Activated naive CD4-positive, alpha-beta T cell treated with anti-CD3 and anti-CD28 coated beads, Interleukin-2, amount 50 U/mL, for 24 hours (primary cell): ENCODE measurements around the gene LPAR2.
A peak's percentile ranks its signal among the peaks of the same experiment; 100 is the strongest.
"Not testable (repeated sequence)": the region's sequence is repeated elsewhere in the genome, so short reads cannot be mapped to it uniquely, and the experiment has no call there.

ENCODE experiments used
- H3K27ac Mint-ChIP-seq: one replicate; pipeline ENCODE4 v1.8.0; 2021; ENCODE audit warnings: mild to moderate bottlenecking, mixed read lengths
- H3K27me3 Mint-ChIP-seq: one replicate; pipeline ENCODE4 v1.8.0; 2021; ENCODE audit warnings: mixed read lengths
- H3K36me3 Mint-ChIP-seq: one replicate; pipeline ENCODE4 v1.8.0; 2021; ENCODE audit warnings: mixed read lengths
- H3K4me1 Mint-ChIP-seq: one replicate; pipeline ENCODE4 v1.8.0; 2021; ENCODE audit warnings: mixed read lengths
- H3K4me3 Mint-ChIP-seq: one replicate; pipeline ENCODE4 v1.8.0; 2021; ENCODE audit warnings: mild to moderate bottlenecking, mixed read lengths
- H3K9me3 Mint-ChIP-seq: one replicate; pipeline ENCODE4 v1.8.0; 2021; ENCODE audit warnings: mixed read lengths

The LPAR2 gene

GRCh38 chr19:19627621-19628500 lies at the start of gene LPAR2:
TSS of gene LPAR2 (minus strand) at chr19:19628220. CDS start at chr19:19627275, 945 bp downstream.
- Mint-ChIP-seq H3K36me3 (peaks cover 6% of the 10 kb centered on the region), H3K27me3 (no peaks in the 10 kb centered on the region), H3K4me1 (peaks cover 23% of the 10 kb centered on the region), H3K9me3 (no peaks in the 10 kb centered on the region), H3K27ac (peak within 1 kb of the TSS; percentile 97), H3K4me3 (peak within 1 kb of the TSS; percentile 89)

GRCh38 chr19:19677579-19677978 lies 49.6 kb upstream of the LPAR2 start:
- Mint-ChIP-seq H3K9me3 (peaks cover 6% of the 10 kb centered on the region), H3K27ac (no peak overlapping the region), H3K4me3 (peak overlapping the region; percentile 52), H3K4me1 (peaks cover 22% of the 10 kb centered on the region), H3K36me3 (peaks cover 64% of the 10 kb centered on the region), H3K27me3 (no peaks in the 10 kb centered on the region)

- H3K27ac Mint-ChIP-seq = no peak overlapping the region
- H3K4me3 Mint-ChIP-seq = peak overlapping the region; percentile 12
- peaks cover 6% of the 10 kb centered on the region for H3K9me3 Mint-ChIP-seq
Measured at GRCh38 chr19:19674315-19674714, 46.3 kb upstream of the LPAR2 start.

GRCh38 chr19:19672816-19673215 lies 44.8 kb upstream of the LPAR2 start:
- Mint-ChIP-seq H3K4me1 (peaks cover 37% of the 10 kb centered on the region), H3K36me3 (peaks cover 41% of the 10 kb centered on the region), H3K4me3 (no peak overlapping the region), H3K9me3 (peaks cover 6% of the 10 kb centered on the region), H3K27me3 (no peaks in the 10 kb centered on the region), H3K27ac (no peak overlapping the region)

More at GRCh38 chr19:19674315-19674714, 46.3 kb upstream of the LPAR2 start:
- H3K4me1 Mint-ChIP-seq = peaks cover 31% of the 10 kb centered on the region
- no peaks in the 10 kb centered on the region for H3K27me3 Mint-ChIP-seq
- peaks cover 52% of the 10 kb centered on the region for H3K36me3 Mint-ChIP-seq

GRCh38 chr19:19670070-19670551 lies 42.1 kb upstream of the LPAR2 start:
- peak overlapping the region; percentile 88 for H3K4me3 Mint-ChIP-seq
- H3K4me1 Mint-ChIP-seq = peaks cover 28% of the 10 kb centered on the region
- peaks cover 15% of the 10 kb centered on the region for H3K36me3 Mint-ChIP-seq
- H3K27me3 Mint-ChIP-seq = no peaks in the 10 kb centered on the region
- H3K9me3 Mint-ChIP-seq = no peaks in the 10 kb centered on the region
- H3K27ac Mint-ChIP-seq = peak overlapping the region; percentile 90

- Mint-ChIP-seq H3K4me1 (peaks cover 26% of the 10 kb centered on the region), H3K27ac (peak within 1 kb of the TSS; percentile 96), H3K9me3 (no peaks in the 10 kb centered on the region), H3K4me3 (peak within 1 kb of the TSS; percentile 92), H3K36me3 (peaks cover 8% of the 10 kb centered on the region), H3K27me3 (no peaks in the 10 kb centered on the region)
Measured at GRCh38 chr19:19668230-19669012, 40.4 kb upstream of the LPAR2 start, which contains the start of gene ZNF101. TSS of gene ZNF101 (plus strand) at chr19:19668839. CDS start at chr19:19668964, 125 bp downstream.

GRCh38 chr19:19665420-19665948 lies 37.5 kb upstream of the LPAR2 start:
- H3K27ac Mint-ChIP-seq, H3K27me3 Mint-ChIP-seq, H3K9me3 Mint-ChIP-seq, H3K36me3 Mint-ChIP-seq: not testable (repeated sequence)
- H3K4me3 Mint-ChIP-seq = peak overlapping the region; percentile 39
- peaks cover 43% of the 10 kb centered on the region for H3K4me1 Mint-ChIP-seq

GRCh38 chr19:19663256-19664120 lies 35.5 kb upstream of the LPAR2 start, which contains the start of gene ATP13A1:
TSS of gene ATP13A1 (minus strand) at chr19:19663676. CDS start at chr19:19663666, 10 bp downstream.
- H3K9me3 Mint-ChIP-seq = no peaks in the 10 kb centered on the region
- peak within 1 kb of the TSS; percentile 92 for H3K4me3 Mint-ChIP-seq
- peaks cover 36% of the 10 kb centered on the region for H3K4me1 Mint-ChIP-seq
- H3K27ac Mint-ChIP-seq = peak within 1 kb of the TSS; percentile 95
- no peaks in the 10 kb centered on the region for H3K27me3 Mint-ChIP-seq
- H3K36me3 Mint-ChIP-seq = peaks cover 2% of the 10 kb centered on the region

GRCh38 chr19:19662871-19663255 lies 34.8 kb upstream of the LPAR2 start:
- H3K27me3 Mint-ChIP-seq = no peaks in the 10 kb centered on the region
- peaks cover 30% of the 10 kb centered on the region for H3K4me1 Mint-ChIP-seq
- H3K36me3 Mint-ChIP-seq = peaks cover 5% of the 10 kb centered on the region
- no peaks in the 10 kb centered on the region for H3K9me3 Mint-ChIP-seq
- peak overlapping the region; percentile 92 for H3K4me3 Mint-ChIP-seq
- peak overlapping the region; percentile 85 for H3K27ac Mint-ChIP-seq

GRCh38 chr19:19662344-19662743 lies 34.3 kb upstream of the LPAR2 start:
- Mint-ChIP-seq H3K4me1 (peaks cover 30% of the 10 kb centered on the region), H3K27ac (peak overlapping the region; percentile 85), H3K9me3 (no peaks in the 10 kb centered on the region), H3K27me3 (no peaks in the 10 kb centered on the region), H3K4me3 (peak overlapping the region; percentile 92), H3K36me3 (peaks cover 5% of the 10 kb centered on the region)

GRCh38 chr19:19661675-19662251 lies 33.7 kb upstream of the LPAR2 start:
- Mint-ChIP-seq H3K4me1 (peaks cover 26% of the 10 kb centered on the region), H3K27ac (peak overlapping the region; percentile 81), H3K36me3 (peaks cover 7% of the 10 kb centered on the region), H3K9me3 (no peaks in the 10 kb centered on the region), H3K4me3 (peak overlapping the region; percentile 92), H3K27me3 (no peaks in the 10 kb centered on the region)

- H3K4me3 Mint-ChIP-seq = peak overlapping the region; percentile 92
- H3K36me3 Mint-ChIP-seq = peaks cover 7% of the 10 kb centered on the region
- no peaks in the 10 kb centered on the region for H3K9me3 Mint-ChIP-seq
- peak overlapping the region; percentile 81 for H3K27ac Mint-ChIP-seq
- no peaks in the 10 kb centered on the region for H3K27me3 Mint-ChIP-seq
- H3K4me1 Mint-ChIP-seq = peaks cover 24% of the 10 kb centered on the region
Measured at GRCh38 chr19:19661141-19661674, 33.2 kb upstream of the LPAR2 start.

- peaks cover 7% of the 10 kb centered on the region for H3K36me3 Mint-ChIP-seq
- H3K27ac Mint-ChIP-seq = no peak overlapping the region
- H3K4me3 Mint-ChIP-seq = peak overlapping the region; percentile 4
- H3K9me3 Mint-ChIP-seq = no peaks in the 10 kb centered on the region
- H3K27me3 Mint-ChIP-seq = no peaks in the 10 kb centered on the region
- H3K4me1 Mint-ChIP-seq = peaks cover 24% of the 10 kb centered on the region
Measured at GRCh38 chr19:19659646-19660245, 31.7 kb upstream of the LPAR2 start.

GRCh38 chr19:19657397-19657783 lies 29.4 kb upstream of the LPAR2 start:
- peaks cover 13% of the 10 kb centered on the region for H3K36me3 Mint-ChIP-seq
- no peak overlapping the region for H3K27ac Mint-ChIP-seq
- H3K27me3 Mint-ChIP-seq = no peaks in the 10 kb centered on the region
- H3K4me1 Mint-ChIP-seq = peaks cover 15% of the 10 kb centered on the region
- H3K9me3 Mint-ChIP-seq = no peaks in the 10 kb centered on the region
- H3K4me3 Mint-ChIP-seq = no peak overlapping the region
